ENCODE results near the gene RNASE11.
"Not testable (repeated sequence)": the region's sequence is repeated elsewhere in the genome, so short reads cannot be mapped to it uniquely, and the experiment has no call there.

The RNASE11 gene

DNA sequence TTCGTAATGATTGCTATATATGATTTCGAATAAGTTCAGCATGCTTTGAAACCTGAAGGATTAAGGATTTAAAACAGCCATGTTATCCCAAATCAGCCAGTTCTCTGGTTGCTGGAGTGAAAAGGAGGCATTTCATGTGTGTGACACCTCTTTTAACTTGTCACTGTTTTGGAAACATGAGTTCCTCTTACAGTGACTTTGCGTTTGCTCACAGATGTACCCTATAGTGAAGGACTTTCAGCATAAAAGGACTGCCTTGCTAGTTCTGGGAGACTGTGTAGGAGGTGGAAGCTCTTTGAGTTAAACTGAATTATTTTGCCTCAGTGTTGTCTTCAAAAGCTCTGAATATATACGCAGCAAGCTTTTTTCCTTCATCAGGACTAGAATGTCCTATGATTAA lies 7.6 kb downstream of the RNASE11 start:
- DNase-seq = no peak

DNA sequence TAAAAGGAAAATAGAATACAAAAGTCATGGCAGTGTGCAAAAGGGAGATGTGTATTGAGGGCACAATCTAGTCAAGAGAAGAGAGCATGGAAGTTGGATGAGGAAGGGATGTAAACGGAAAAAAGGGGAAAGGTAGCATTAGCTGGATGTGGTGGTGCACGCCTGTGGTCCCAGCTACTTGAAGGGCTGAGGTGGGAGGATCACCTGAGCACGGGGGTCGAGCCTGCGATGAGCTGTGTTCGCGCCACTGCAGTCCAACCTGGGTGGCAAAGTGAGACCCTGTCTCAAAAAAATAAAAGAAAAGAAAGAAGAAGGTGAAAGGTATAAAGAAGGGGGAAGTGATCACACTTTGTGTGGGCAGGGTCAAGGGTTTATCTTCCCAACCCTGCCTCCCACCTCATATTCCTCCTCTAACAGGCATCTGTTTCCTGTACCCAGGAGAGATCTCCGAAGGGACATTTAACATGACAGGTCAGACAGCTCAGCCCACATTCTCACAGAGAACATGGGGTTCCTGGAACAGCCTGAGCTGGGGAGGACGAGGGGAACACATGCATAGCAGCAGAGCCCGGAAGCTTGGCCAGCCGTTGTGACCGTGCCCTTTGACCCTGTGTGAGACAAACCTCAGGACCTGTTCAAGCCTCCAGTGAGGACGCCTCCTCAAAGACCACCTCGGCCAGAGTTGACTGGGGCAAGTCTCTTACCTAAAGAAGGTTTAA lies 8.9 kb downstream of the RNASE11 start:
- no peak for DNase-seq

DNA sequence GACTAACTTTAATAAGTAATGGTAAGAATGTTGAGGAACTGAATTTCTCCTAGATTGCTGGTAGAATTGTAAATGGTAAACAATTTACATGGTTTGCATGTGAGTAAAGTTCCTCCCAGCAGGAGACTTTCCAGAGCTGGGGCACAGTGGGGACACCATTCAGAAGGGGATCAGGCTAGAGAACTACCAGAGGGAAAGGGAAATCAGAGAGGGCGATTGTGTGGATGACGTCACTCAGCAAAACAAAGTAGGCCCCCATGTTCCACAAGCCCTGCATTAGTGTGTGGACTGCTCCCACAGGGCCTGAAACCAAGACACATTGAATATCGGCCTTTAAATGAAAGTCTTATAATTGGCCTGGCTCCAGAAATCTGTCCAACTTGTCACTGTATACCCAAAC lies 9.5 kb downstream of the RNASE11 start:
- no peak for DNase-seq

DNA sequence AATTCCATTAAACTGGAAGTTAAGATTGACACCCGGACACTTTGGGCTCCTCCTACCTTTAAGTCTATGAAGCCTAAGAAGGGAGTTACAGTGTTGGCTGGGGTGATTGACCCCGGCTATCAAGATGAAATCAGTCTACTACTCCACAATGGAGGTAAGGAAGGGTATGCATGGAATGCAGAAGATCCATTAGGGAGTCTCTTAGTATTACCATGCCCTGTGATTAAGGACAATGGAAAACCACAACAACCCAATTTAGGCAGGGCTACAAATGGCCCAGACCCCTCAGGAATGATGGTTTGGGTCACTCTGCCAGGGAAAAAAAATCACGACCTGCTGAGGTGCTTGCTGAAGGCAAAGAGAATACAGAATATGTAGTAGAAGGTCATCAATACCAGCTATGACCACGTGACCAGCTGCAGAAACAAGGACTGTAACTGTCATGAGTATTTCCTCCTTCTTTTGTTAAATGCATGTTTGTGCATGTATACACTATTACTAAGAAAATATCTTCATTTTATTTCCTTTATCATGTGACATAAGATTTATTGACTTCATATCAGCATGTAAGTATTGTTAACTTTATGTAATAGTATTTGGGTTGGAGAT lies 15.3 kb downstream of the RNASE11 start:
- DNase-seq = not testable (repeated sequence)

DNA sequence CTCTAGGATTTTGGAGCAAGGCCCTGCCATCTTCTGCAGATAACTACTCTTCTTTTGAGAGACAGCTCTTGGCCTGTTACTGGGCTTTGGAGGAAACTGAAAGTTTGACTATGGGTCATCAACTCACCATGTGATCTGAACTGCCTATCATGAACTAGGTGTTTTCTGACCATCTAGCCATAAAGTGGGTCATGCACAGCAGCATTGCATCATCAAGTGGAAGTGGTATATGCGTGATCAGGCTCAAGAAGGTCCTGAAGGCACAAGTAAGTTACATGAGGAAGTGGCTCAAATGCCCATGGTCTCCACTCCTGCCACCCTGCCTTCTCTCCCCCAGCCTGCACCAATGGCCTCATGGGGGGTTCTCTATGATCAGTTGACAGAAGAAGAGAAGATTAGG lies 17.1 kb downstream of the RNASE11 start:
- not testable (repeated sequence) for DNase-seq

DNA sequence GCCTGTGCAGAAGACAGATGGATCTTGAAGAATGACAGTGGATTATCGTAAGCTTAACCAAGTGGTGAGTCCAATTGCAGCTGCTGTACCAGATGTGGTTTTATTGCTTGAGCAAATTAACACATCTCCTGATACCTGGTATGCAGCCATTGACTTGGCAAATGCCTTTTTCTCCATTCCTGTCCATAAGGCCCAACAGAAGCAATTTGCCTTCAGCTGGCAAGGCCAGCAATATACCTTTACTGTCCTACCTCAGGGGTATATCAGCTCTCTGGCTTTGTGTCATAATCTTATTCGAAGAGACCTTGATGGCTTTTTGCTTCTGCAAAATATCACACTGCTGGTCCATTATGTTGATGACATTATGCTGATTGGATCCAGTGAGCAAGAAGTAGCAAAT lies 17.9 kb downstream of the RNASE11 start:
- not testable (repeated sequence) for DNase-seq

DNA sequence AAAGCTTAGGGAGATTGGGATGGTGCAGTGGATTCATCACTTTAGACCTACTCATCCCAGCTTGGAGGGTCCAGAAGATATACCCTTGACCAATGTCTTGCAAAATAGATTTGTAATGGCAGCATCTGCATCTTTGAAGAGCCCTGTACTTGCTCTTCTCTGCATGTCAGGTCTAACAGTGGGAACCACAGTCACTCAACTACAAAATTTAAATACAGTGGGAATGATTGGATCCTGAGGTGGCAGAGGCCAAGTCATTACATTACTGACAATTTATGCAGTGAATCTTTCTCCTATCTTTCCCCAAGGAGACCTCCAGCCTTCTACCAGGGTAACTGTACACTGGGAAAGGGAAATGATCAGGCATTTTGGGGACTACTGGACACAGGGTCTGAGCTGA lies 18.7 kb downstream of the RNASE11 start:
- DNase-seq = no peak

DNA sequence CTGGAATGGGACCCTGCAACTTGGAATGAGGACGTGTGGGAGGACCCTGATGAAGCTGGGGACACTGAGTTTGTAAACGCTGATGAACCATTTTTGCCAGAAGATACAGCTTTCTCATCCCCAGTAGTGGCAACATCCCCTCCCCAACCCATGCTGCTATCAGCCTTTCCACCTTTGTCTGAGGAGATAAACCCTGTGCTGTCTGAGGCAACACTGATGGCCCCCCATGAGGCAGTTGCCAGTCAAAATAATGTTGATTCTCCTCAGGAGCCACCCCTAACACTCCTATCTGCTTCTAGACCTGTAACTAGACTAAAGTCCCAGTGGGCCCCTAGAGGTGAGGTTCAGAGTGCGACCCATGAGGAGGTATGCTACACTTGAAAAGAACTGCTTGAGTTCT lies 19.4 kb downstream of the RNASE11 start:
- no peak for DNase-seq

DNA sequence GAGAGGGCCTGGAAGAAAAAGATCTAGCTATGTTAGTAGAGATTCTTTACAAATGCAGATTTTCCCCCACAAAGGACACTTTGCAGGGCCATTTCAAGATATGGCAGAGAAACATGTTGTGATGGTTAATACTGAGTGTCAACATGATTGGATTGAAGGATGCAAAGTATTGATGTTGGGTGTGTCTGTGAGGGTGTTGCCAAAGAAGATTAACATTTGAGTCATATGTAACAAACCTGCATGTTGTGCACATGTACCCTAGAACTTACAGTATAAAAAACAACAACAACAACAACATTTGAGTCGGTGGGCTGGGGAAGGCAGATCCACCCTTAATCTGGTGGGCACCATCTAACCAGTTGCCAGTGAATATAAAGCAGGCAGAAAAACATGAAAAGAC lies 20.6 kb downstream of the RNASE11 start:
- not testable (repeated sequence) for DNase-seq

DNA sequence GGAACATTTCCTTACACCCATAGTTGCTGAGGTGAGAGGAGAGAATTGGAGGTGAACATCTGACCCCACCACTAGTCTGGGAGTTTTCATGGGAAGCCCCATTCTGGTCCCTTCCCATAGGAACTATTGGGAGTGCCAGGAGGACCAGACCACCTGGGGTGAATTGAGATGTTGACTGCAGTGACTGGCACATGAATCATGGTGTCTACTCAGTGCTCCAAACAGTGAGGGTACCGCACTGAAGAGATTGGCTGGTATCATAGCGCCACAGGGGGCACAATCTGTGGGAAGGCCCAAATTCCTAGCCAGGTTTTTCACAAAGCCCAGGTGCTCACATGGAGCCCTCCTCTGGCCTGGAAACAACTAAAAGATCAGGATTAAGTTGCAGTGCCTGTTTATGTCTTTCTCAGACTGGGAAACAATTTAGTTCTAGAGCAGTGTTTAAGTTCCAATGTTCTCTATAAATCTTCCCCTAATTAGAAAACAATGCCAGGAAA lies 23.3 kb downstream of the RNASE11 start:
- DNase-seq = no peak

DNA sequence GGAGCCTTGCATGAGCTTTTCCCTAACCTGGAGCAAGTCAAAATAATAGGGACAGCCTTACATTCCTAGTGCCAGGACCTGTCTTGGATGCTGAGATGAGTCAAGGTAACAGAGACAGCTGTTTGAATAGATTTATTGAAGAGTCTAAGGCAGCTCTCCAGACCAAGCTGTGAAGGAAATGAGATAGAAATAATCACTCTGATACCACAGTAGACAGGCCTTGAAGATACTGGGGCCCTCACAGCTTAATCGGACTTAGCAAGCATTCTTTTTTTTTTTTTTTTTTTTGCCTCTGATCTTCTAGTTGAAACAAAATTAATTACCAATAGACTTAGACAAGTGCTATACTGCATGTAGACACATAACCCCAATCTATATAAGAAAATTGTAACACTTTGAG lies 23.8 kb downstream of the RNASE11 start:
- DNase-seq = no peak

DNA sequence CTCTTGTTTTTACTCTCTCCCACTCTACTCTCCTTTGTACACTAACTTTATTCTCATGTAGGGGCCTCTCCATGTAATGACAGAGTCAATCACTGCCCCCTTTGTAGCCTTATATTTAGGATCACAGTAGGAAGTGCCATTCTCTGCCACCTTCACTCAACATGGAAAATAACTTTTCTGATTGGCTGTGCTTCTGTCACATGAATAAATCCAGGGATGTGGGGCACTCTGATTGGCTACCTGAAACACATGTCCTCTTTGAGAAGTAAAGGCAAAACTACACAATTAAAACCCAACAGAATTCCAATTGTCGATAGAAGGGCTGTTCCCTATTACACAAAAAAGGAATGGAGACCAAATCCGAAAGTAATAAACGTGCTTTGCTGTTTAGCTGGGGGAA lies 26.8 kb downstream of the RNASE11 start, which contains the start of gene RNASE9:
Gene RNASE9, minus strand, starts transcription at position 87 of the 400 bp plus-strand sequence.
- DNase-seq = no peak

DNA sequence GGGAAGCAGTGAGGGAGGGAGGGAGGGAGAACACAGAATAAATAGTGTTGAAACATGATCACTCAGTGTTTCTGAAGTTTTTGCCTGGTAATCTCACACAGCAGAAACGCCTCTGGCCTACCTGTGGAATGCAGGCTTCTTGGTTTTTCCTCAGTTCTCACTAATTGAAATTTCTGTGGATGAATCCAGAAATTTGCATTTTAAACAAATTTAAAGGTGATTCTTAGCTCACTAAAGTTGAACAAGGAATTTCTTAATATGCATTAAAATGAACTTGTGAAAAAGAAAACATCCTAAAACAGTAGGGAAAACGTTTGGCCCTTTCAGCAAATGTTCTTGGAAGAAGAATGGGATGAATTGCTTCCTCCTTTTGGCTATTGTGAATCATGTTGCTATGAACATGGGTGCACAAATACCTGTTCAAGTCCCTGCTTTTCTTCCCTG lies 28.3 kb downstream of the RNASE11 start:
- no peak for DNase-seq

DNA sequence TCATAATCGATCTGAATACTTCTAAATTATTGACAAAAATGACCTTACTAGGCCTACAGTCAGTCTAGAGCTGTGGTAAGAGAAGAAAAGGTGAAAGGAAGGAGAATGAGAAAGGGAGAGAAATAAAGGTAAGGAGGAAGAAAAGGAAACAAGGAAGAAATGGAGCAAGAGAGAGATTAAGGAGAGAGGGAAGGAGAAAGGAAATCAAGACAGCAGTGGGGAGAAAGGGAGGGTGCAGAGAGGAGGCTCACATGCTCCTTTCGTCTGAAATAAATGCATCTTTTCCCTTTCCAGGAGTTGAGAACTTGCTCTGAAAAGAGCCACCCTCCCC lies 30.6 kb downstream of the RNASE11 start:
- DNase-seq = no peak

DNA sequence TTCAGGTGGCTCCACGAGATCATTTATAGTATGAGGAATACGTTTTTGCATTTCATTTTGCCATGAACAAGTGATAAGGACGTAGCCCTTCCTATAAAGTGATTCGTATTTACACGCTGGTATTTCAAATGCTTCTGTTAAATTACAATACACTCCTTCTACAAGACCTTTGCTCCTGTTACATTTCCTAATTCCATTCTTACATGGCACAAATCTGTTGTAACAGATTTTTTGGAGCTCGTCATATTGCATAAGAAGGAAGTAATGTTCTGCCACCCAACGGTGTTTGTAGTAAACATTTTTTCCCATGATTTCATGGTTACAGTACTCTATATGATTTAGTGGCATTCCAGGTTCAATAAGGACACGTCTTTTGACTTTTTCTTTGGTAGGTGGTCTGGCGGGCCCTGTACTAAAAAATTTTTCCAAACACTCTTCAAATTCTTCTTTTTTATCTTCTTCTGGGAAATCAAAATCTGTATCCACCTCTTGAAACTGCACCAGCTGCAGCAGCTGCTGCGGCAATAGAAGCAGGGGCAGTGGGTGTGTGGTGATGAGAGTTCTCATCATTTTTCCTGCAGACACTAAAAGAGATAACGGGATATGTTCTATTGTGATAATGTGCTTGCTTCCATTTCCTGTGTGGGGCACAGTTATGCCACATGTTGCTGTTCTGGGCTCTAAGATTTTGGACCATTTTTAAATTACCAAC lies 31.1 kb downstream of the RNASE11 start:
- DNase-seq = no peak

DNA sequence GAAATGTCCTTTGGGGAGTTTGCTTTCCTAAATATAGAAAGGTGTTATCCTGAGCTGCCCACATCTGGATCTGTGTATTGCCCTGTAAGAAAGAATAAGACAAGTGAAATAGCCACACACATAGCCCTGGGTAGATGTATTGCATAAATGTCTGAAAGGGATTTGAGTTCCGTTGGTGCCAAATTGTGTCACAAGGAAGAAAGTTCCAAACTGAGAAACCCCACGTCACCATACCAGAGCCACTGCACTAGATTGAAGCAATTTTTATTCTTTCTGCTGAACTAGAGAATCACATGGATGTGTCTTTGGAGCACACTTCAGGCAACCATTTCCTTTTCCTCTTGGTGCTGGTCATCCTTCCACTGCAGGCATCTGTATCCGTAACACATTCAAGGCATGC lies 32.0 kb downstream of the RNASE11 start:
- DNase-seq = no peak

DNA sequence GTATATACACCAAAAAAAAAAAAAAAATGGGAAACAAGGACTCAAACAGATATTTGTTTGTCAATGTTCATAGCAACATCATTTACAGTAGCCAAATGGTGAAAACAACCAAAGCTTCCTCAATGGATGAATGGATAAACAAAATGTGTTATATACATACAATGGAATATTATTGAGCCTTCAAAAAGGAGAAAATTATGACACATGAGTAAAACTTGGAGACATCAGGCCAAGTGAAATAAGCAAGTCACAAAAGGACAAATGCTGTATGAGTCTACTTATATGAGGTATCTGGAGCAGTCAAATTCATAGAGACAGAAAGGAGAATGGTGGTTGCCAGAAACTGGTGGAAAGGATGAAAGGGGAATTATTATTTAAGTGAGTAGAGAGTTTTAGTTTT lies 34.8 kb downstream of the RNASE11 start:
- no peak for DNase-seq

DNA sequence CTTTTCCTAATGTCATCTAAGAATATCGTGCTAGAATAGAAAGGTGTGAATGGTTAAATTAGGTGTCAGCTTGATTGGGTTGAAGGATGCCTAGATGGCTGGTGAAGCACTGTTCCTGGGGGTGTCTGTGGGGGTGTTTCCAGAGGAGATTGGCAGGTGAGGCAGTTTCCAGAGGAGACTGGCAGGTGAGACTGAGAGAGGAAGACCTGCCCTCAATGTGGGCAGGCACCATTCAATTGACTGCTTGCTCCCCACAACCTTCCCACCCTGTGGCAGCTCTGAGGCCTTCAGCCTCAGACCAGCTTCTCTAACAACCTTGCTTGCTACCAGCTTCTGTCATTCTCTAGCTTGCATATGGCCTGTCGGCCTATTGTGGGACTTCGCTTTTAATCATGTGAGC lies 36.2 kb downstream of the RNASE11 start:
- DNase-seq = no peak

DNA sequence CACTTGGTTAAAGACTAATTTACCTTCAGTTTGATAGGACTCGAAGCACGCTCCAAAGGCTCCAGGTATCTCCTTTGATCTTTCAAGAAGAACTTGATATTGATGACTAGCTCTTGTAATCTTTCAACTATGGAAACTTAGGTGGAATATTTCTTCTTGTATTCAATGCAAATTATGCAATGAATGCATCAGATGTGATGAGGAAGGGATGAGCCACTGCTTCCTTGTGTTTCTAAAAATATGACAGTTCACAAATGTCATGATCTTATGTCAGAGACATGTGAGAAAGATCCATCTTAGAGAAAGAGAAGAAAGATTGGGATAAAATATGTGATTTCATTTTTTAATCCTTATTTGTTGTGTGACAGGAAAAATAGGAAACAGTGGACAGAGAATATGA lies 36.9 kb downstream of the RNASE11 start:
- no peak for DNase-seq

DNA sequence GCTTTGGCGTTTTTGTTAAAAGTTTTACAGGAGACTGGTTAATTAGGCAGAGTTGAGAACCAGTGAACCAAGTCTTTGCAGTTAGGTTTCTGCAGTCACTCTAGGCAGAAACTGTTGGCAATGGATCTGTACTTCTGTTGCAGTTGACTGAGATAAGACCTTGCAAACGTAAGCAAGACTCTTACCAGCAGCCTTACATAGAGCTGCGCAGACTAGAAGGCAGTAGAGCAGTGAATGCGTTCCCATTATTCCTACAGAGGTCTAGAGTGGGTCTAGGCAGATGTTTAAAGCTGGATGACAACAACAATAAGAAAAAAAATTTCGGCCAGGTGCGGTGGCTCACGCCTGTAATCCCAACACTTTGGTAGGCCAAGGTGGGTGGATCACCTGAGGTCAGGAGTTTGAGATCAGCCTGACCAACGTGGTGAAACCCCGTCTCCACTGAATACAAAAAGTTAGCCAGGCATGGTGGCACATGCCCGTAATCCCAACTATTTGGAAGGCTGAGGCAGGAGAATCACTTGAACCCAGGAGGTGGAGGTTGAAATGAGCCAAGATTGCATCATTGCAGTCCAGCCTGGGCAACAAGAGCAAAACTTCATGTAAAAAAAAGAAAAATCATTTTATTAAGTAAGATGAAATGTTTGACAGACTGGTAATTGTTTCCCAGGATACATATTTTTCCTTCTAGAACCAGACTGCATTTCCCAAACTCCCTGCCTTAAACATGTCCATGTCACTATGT lies 39.2 kb downstream of the RNASE11 start:
- no peak for DNase-seq

DNA sequence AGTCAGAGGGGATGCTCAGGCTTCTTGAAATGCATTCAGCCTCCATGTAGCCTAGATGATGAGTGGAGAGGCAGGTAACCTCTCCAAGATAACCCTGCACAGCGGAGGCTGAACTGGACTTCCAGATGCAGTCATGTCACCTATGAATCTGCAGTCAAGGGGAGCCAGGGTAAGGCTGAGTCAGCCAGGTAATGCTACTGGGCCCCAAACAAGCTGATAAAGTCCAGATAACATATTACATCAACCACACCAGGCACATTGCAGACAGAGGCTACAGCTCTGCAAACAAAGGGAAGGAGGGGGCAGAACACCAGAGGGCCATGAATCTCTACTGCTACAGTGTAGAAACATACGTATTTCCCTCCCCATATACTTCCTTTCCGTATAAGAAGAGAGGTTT lies 40.9 kb downstream of the RNASE11 start:
- DNase-seq = no peak

DNA sequence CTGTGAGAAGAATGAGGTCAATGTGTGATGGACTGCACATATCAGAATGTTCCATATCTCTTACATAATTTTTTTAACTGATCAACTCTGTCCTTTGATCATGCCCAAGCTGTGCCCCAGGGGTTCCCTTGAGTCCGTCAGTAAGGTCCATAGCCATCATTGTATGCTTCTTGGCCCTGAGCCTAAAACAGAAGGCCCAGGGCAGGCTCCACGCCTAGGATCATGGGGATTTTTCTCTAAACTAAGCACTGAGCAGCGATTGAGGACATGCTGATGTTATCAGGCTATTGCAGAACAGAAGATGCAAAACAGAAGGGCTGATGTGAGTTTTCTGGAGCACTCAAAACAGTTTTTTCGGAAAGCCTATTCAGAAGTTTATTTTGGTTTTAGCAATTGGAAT lies 47.9 kb downstream of the RNASE11 start:
- no peak for DNase-seq

Data from fibroblast of skin of back (primary cell).